IMR-90 (cell line): ENCODE results near the gene PRMT2. TPM values are rescaled to one million over a fixed set of nuclear protein-coding genes. Genes with fewer than 3 reads are reported as not detected.
A peak's percentile ranks its signal among the peaks of the same experiment; 100 is the strongest.

Experiments
- ATAC-seq: fragments of 200-7000 bp; cut with Tn5 transposase; 2 replicates; pipeline ENCODE4 v1.9.1; 2020; ENCODE audit warnings: low read depth, mild to moderate bottlenecking, moderate library complexity
- BruUV-seq: library from RNA; stranded (reverse); fragments of 400-500 nt; replicated peaks from 2 replicates; lab custom pipeline; 2021; lab: Mats Ljungman, UMichigan
- CTCF ChIA-PET: fragments of 300-600 bp; formaldehyde crosslinking; extraction: SDS; loops from one replicate; lab custom pipeline; 2021; ENCODE audit warnings: antibody characterized with exemption; lab: Yijun Ruan, JAX
- POLR2A ChIA-PET: fragments of 300-600 bp; sonication (Branson Sonifier 250); formaldehyde crosslinking; loops from one replicate; lab custom pipeline; 2022; ENCODE audit warnings: antibody characterized with exemption; ENCODE audit not compliant: unreplicated experiment; lab: Charles Lee
- DNase-seq: peaks from one replicate; pipeline ENCODE4 v3.0.0; 2013
- H2AFZ ChIP-seq: replicated peaks from 2 replicates; pipeline ENCODE3; 2013; ENCODE audit warnings: low read length, mild to moderate bottlenecking; ENCODE audit not compliant: poor library complexity
- H2AK5ac ChIP-seq: 2 replicates; pipeline ENCODE4 v1.6.1; 2013; ENCODE audit warnings: low read depth, low read length, inconsistent platforms
- H2AK9ac ChIP-seq: replicated peaks from 2 replicates; pipeline ENCODE3; 2013; ENCODE audit warnings: mild to moderate bottlenecking, low read depth, low read length, moderate library complexity; ENCODE audit not compliant: poor library complexity
- H2BK120ac ChIP-seq: 2 replicates; pipeline ENCODE4 v1.6.1; 2013; ENCODE audit warnings: low read depth, low read length, inconsistent platforms
- H2BK15ac ChIP-seq: 3 replicates; pipeline ENCODE4 v1.6.1; 2013; ENCODE audit warnings: low read depth, low read length, inconsistent platforms
- H2BK20ac ChIP-seq: 2 replicates; pipeline ENCODE4 v1.6.1; 2013; ENCODE audit warnings: low read depth, mild to moderate bottlenecking, inconsistent platforms, low read length, moderate library complexity
- H2BK5ac ChIP-seq: 2 replicates; pipeline ENCODE4 v1.6.1; 2013; ENCODE audit warnings: mild to moderate bottlenecking, low read depth, low read length, inconsistent platforms; ENCODE audit not compliant: poor library complexity, severe bottlenecking
- H3K14ac ChIP-seq: replicated peaks from 2 replicates; pipeline ENCODE4 v1.6.1; 2013; ENCODE audit warnings: low read depth, low read length, inconsistent platforms
- H3K18ac ChIP-seq: 2 replicates; pipeline ENCODE4 v1.6.1; 2013; ENCODE audit warnings: low read depth, low read length, control low read depth
- H3K23ac ChIP-seq: 2 replicates; pipeline ENCODE4 v1.6.1; 2013; ENCODE audit warnings: low read depth, low read length, inconsistent platforms
- H3K27ac ChIP-seq: 2 replicates; pipeline ENCODE4 v1.5.1; 2013; ENCODE audit warnings: mild to moderate bottlenecking, control low read depth, low read length; ENCODE audit not compliant: insufficient read depth
- H3K27me3 ChIP-seq: 2 replicates; pipeline ENCODE4 v1.6.1; 2013; ENCODE audit warnings: low read length; ENCODE audit not compliant: control insufficient read depth, insufficient read depth
- H3K36me3 ChIP-seq: 2 replicates; pipeline ENCODE4 v1.6.1; 2013; ENCODE audit warnings: low read length, mixed read lengths; ENCODE audit not compliant: control insufficient read depth, insufficient read depth
- H3K4ac ChIP-seq: 2 replicates; pipeline ENCODE4 v1.6.1; 2013; ENCODE audit warnings: low read depth, low read length, inconsistent platforms
- H3K4me1 ChIP-seq: 2 replicates; pipeline ENCODE4 v1.6.1; 2013; ENCODE audit warnings: low read length, mixed read lengths; ENCODE audit not compliant: control insufficient read depth, insufficient read depth
- H3K4me2 ChIP-seq: 2 replicates; pipeline ENCODE4 v1.6.1; 2013; ENCODE audit warnings: low read depth, mild to moderate bottlenecking, control low read depth, low read length, moderate library complexity
- H3K4me3 ChIP-seq: 2 replicates; pipeline ENCODE4 v1.5.1; 2013; ENCODE audit warnings: low read depth, mild to moderate bottlenecking, control low read depth, low read length, moderate library complexity; ENCODE audit not compliant: insufficient read depth
- H3K56ac ChIP-seq: 2 replicates; pipeline ENCODE4 v1.6.1; 2013; ENCODE audit warnings: low read length, inconsistent platforms; ENCODE audit not compliant: insufficient read depth; ENCODE audit errors: extremely low read depth
- H3K79me1 ChIP-seq, 2 experiments: 2 replicates each; pipeline ENCODE4 v1.6.1; 2013; ENCODE audit warnings: low read length in 2 of 2, inconsistent platforms in 1 of 2, low read depth in 1 of 2
- H3K9ac ChIP-seq: 2 replicates; pipeline ENCODE4 v1.6.1; 2013; ENCODE audit warnings: low read depth, low read length, control low read depth
- H3K9me1 ChIP-seq: 2 replicates; pipeline ENCODE4 v1.6.1; 2013; ENCODE audit warnings: low read length, inconsistent platforms; ENCODE audit not compliant: insufficient read depth
- H3K9me3 ChIP-seq: 2 replicates; pipeline ENCODE4 v1.6.1; 2013; ENCODE audit warnings: low read length; ENCODE audit not compliant: control insufficient read depth, insufficient read depth
- H4K20me1 ChIP-seq: 2 replicates; pipeline ENCODE4 v1.6.1; 2013; ENCODE audit warnings: low read length, inconsistent platforms; ENCODE audit not compliant: insufficient read depth
- H4K5ac ChIP-seq: 2 replicates; pipeline ENCODE4 v1.6.1; 2013; ENCODE audit warnings: mild to moderate bottlenecking, low read depth, low read length, control low read depth
- H4K8ac ChIP-seq, 2 experiments: 2 replicates each; pipeline ENCODE4 v1.6.1; 2013; ENCODE audit warnings: low read depth in 2 of 2, low read length in 2 of 2, control low read depth in 1 of 2, inconsistent platforms in 1 of 2
- H4K91ac ChIP-seq: 2 replicates; pipeline ENCODE4 v1.6.1; 2013; ENCODE audit warnings: low read depth, low read length, inconsistent platforms; ENCODE audit not compliant: insufficient read depth
- MAFK ChIP-seq: IDR thresholded peaks from 2 replicates; pipeline ENCODE4 v1.6.1; 2012; ENCODE audit warnings: low read depth, low read length, improper control_type of control experiment
- MXI1 ChIP-seq: IDR thresholded peaks from 2 replicates; pipeline ENCODE4 v1.6.1; 2012; ENCODE audit warnings: low read depth, mild to moderate bottlenecking, low read length, moderate library complexity, borderline replicate concordance
- NFE2L2 ChIP-seq: fragments of 150-350 bp; IDR thresholded peaks from 2 replicates; pipeline ENCODE4 v1.6.1; 2016; ENCODE audit warnings: low read depth, mild to moderate bottlenecking, low read length
- RAD21 ChIP-seq: IDR thresholded peaks from 2 replicates; pipeline ENCODE4 v1.6.1; 2012; ENCODE audit warnings: low read length, improper control_type of control experiment
- RCOR1 ChIP-seq: IDR thresholded peaks from 2 replicates; pipeline ENCODE4 v1.6.1; 2012; ENCODE audit warnings: mild to moderate bottlenecking, low read length, improper control_type of control experiment; ENCODE audit not compliant: insufficient replicate concordance
- RFX5 ChIP-seq: IDR thresholded peaks from 2 replicates; pipeline ENCODE4 v1.8.0; 2012; ENCODE audit warnings: low read depth, mild to moderate bottlenecking, low read length, moderate library complexity
- SMC3 ChIP-seq: fragments of 150-350 bp; IDR thresholded peaks from 2 replicates; pipeline ENCODE4 v1.6.1; 2016; ENCODE audit warnings: low read depth, mild to moderate bottlenecking, antibody characterized with exemption, low read length, moderate library complexity
- USF2 ChIP-seq: fragments of 150-350 bp; IDR thresholded peaks from 2 replicates; pipeline ENCODE4 v1.6.1; 2017; ENCODE audit warnings: mild to moderate bottlenecking, antibody characterized with exemption, low read length, low read depth
- WGBS, 2 experiments: methylation state at CpG; one replicate each; pipeline versions ENCODE4 v1.1.5 to v1.1.7; 2013; ENCODE audit warnings: missing lambda C conversion rate in 2 of 2; ENCODE audit not compliant: insufficient read length in 1 of 2; ENCODE audit errors: extremely low coverage in 2 of 2; 5-methylcytosine and 5-hydroxymethylcytosine counted together
- dilution Hi-C: fragments of 300-500 bp; cut with HindIII; formaldehyde crosslinking; loops from one replicate; pipeline ENCODE4 v1.14.3; 2018; ENCODE audit warnings: low sequenced_read_pairs; ENCODE audit not compliant: unreplicated experiment
- in situ Hi-C: fragments of 300-500 bp; cut with MboI; formaldehyde crosslinking; loops from 3 replicates; pipeline ENCODE4 v1.14.3; 2019; ENCODE audit warnings: low sequenced_read_pairs, inconsistent platforms, mixed read lengths
- intact Hi-C: fragments of 100-400 bp; cut with micrococcal nuclease; formaldehyde crosslinking; loops from 2 replicates; pipeline ENCODE4 v1.10.0; 2022
- polyA plus RNA-seq, 3 experiments: library from polyadenylated mRNA; depleted of rRNA; stranded (reverse); fragments of >200 nt; gene quantifications; 2 replicates each; pipeline ENCODE4 v1.2.3, GENCODE V29; 2012; ENCODE audit warnings: low replicate concordance in 1 of 3
- total RNA-seq: library from RNA; depleted of rRNA; stranded (reverse); fragments of >200 nt; gene quantifications from 2 replicates; pipeline ENCODE4 v1.2.3, GENCODE V29; 2012

The PRMT2 gene
- total and polyA plus RNA-seq, 2 of the 4 experiments (the other 2 are of a cell fraction): 126 to 159 TPM

- Histone ChIP-seq H3K36me3 (no peaks in the 10 kb centered on the region), H4K91ac (no peak overlapping the region), H3K14ac (no peak overlapping the region), H3K9ac (no peak overlapping the region), H2BK120ac (no peak overlapping the region), H3K56ac (no peak overlapping the region), H3K79me1 (no peaks in the 10 kb centered on the region), H2AFZ (no peak overlapping the region), H3K9me1 (no peaks in the 10 kb centered on the region), H2BK5ac (no peak overlapping the region), H3K27ac (no peak overlapping the region), H4K20me1 (no peaks in the 10 kb centered on the region; the same call in 1 of the 2 replicates), H2BK20ac (no peak overlapping the region), H2BK15ac (no peak overlapping the region), H2AK5ac (no peak overlapping the region), H3K18ac (no peak overlapping the region), H3K27me3 (no peaks in the 10 kb centered on the region; the same call in 1 of the 2 replicates), H3K4me2 (no peak overlapping the region), H3K23ac (no peak overlapping the region), H3K4me1 (peaks cover 1% of the 10 kb centered on the region; the same call in 1 of the 2 replicates), H3K4ac (no peak overlapping the region), H4K5ac (no peak overlapping the region), H2AK9ac (no peak overlapping the region), H4K8ac (no peak overlapping the region), H3K4me3 (no peak overlapping the region), H3K9me3 (peaks cover 6% of the 10 kb centered on the region)
- ATAC-seq: peak; percentile 27; the same call in 1 of the 2 replicates
- WGBS, 2 experiments: no CpG with 5 or more reads among the region's 5 CpGs
- dilution Hi-C loops (no loop called here), in situ Hi-C loops (no loop called here), intact Hi-C loops (no loop called here)
- ChIA-PET CTCF (no interaction called here), POLR2A (no interaction called here)
- no TSS peak for BruUV-seq
- DNase-seq: peak; percentile 43
- TF ChIP-seq RAD21 (no peak), NFE2L2 (no peak), USF2 (no peak), RCOR1 (no peak), SMC3 (no peak), MAFK (no peak), RFX5 (no peak), MXI1 (no peak)
Measured at GRCh38 chr21:46618738-46619379, 16.6 kb upstream of the PRMT2 start.
